ENCODE data around the gene GPR146. TPM values are rescaled to one million over a fixed set of nuclear protein-coding genes. Genes with fewer than 3 reads are reported as not detected.

The GPR146 gene
- total RNA-seq, 2 experiments from 2014 or later, result 5.6 to 8.5 TPM

- CTCF ChIA-PET, result interaction anchor here (1.0 kb wide), 1 partner anchor 30 kb away, joined by 3 read pairs; no protein-coding TSS in a partner anchor
- TF ChIP-seq CTCF (IDR thresholded peaks at IDR 0.05), result no peak
- ATAC-seq (no peak), DNase-seq (no peak)
- no peaks in the 10 kb centered on the region for H3K9me3 Mint-ChIP-seq
- H3K4me1 Mint-ChIP-seq (ENCODE audit: low read depth), result peaks cover 17% of the 10 kb centered on the region
- no peak overlapping the region for H3K27ac Mint-ChIP-seq
- H3K36me3 Mint-ChIP-seq (ENCODE audit: low read depth), result peaks cover 1% of the 10 kb centered on the region
- H3K27me3 Mint-ChIP-seq, result no peaks in the 10 kb centered on the region
- POLR2A ChIA-PET, result no interaction called here
- intact Hi-C loops (cut with micrococcal nuclease), result no loop called here
- H3K4me3 Mint-ChIP-seq, result no peak overlapping the region
Measured at GRCh38 chr7:1014681-1015080, 29.7 kb upstream of the GPR146 start.

- ChIA-PET POLR2A (no interaction called here), CTCF (no interaction called here)
- intact Hi-C loops (cut with micrococcal nuclease), result no loop called here
- no peak for TF ChIP-seq CTCF (IDR thresholded peaks at IDR 0.05)
- DNase-seq (no peak), ATAC-seq (no peak)
- Mint-ChIP-seq H3K27ac (no peak overlapping the region), H3K27me3 (no peaks in the 10 kb centered on the region), H3K4me1 (ENCODE audit: low read depth) (peaks cover 17% of the 10 kb centered on the region), H3K9me3 (no peaks in the 10 kb centered on the region), H3K4me3 (no peak overlapping the region), H3K36me3 (ENCODE audit: low read depth) (no peaks in the 10 kb centered on the region)
Measured at GRCh38 chr7:1015196-1016121, 28.9 kb upstream of the GPR146 start.

GRCh38 chr7:1016577-1017531 lies 27.5 kb upstream of the GPR146 start:
- intact Hi-C loops (cut with micrococcal nuclease), result no loop called here
- DNase-seq (no peak), ATAC-seq (no peak)
- Mint-ChIP-seq H3K4me1 (ENCODE audit: low read depth) (peaks cover 11% of the 10 kb centered on the region), H3K27me3 (no peaks in the 10 kb centered on the region), H3K9me3 (peaks cover 5% of the 10 kb centered on the region), H3K27ac (no peak overlapping the region), H3K36me3 (ENCODE audit: low read depth) (peaks cover 6% of the 10 kb centered on the region), H3K4me3 (no peak overlapping the region)
- ChIA-PET POLR2A (no interaction called here), CTCF (interaction anchor here (1.3 kb wide), 1 partner anchor 24 kb away, joined by 4 read pairs; no protein-coding TSS in a partner anchor)
- TF ChIP-seq CTCF (IDR thresholded peaks at IDR 0.05), result no peak

- Mint-ChIP-seq H3K27me3 (no peaks in the 10 kb centered on the region), H3K9me3 (peaks cover 11% of the 10 kb centered on the region), H3K27ac (no peak overlapping the region), H3K4me1 (ENCODE audit: low read depth) (peaks cover 11% of the 10 kb centered on the region), H3K4me3 (no peak overlapping the region), H3K36me3 (ENCODE audit: low read depth) (peaks cover 12% of the 10 kb centered on the region)
- intact Hi-C loops (cut with micrococcal nuclease), result no loop called here
- ChIA-PET POLR2A (no interaction called here), CTCF (interaction anchor here (1.3 to 2.0 kb wide), 3 partner anchors 25 to 48 kb away, joined by 4 to 9 read pairs (median 6); no protein-coding TSS in a partner anchor)
- ATAC-seq (no peak), DNase-seq (no peak)
- TF ChIP-seq CTCF (IDR thresholded peaks at IDR 0.05), result no peak
Measured at GRCh38 chr7:1017586-1018333, 26.6 kb upstream of the GPR146 start.

Measured in activated CD8-positive, alpha-beta T cell treated with anti-CD3 and anti-CD28 coated beads for 36 hours (primary cell).